Measurements from ENCODE around the gene SDCCAG8.

DNA sequence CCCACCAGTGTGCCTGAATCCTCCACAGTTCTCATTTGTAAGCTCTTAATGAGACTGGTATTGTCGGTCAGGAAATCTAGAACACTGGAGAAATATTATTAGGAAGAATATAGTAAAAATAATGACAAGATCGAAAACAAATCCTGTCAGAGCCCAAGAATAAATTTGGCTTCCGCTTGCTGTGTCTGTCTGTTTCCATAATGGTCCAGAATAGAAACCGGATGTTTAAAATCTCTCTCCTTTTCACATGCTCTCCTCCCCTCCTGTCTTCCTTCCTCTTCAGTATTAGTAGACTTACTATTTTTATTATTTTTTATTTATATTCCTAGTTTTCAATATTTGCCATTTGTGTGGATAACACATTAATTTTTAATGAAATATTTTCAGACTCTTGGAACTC, 187.7 kb downstream of the SDCCAG8 start:
- TF ChIP-seq CTCF (IDR thresholded peaks at IDR 0.05): no peak
- no peak for TF ChIP-seq POLR2A (IDR thresholded peaks at IDR 0.05)

Measured in body of pancreas (tissue), 4 donors.